ENCODE measurements around the gene SLC25A25. TPM values are rescaled to one million over a fixed set of nuclear protein-coding genes. Genes with fewer than 3 reads are reported as not detected.

Gene SLC25A25
- total and polyA plus RNA-seq, 9 of the 15 experiments (the other 6 are each of a cell fraction or from before 2014, with no cell fraction given) = 0.07 to 35.9 (median 23.2) TPM

DNA sequence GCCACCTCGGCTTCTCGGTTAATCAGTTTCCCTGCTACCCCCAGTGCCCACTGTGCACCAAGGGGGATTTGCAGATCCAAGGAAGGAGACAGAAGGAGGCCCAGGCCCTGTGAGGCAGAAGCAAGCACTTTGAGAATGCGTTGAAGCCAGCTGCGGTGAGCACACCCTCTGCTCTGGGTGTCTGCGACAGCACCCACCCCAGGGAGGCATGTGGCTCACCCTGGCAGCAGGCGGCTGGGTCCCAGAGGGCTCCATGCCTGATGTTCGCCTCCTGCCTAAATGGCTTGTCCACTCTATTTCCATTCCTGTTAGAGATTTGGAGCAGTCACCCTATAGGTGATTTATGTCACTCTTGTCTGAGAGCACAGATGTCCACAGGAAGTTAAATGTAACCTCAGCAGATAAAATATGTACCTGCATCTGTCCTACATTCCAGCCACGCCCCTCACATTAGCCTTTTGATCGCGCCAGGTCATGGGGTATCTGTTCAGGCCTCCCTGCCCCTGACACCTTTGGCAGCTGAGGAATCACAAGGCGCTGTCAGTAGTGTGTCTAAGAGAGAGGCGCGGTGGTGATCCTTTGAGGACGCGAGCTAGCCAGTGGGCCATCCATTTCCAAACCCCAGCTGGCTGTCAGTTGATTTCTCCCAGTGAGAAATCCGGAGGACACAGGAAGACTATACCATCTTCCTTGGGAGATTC lies 31.3 kb downstream of the SLC25A25 start (continued):
- TF ChIP-seq, protein P1, sequence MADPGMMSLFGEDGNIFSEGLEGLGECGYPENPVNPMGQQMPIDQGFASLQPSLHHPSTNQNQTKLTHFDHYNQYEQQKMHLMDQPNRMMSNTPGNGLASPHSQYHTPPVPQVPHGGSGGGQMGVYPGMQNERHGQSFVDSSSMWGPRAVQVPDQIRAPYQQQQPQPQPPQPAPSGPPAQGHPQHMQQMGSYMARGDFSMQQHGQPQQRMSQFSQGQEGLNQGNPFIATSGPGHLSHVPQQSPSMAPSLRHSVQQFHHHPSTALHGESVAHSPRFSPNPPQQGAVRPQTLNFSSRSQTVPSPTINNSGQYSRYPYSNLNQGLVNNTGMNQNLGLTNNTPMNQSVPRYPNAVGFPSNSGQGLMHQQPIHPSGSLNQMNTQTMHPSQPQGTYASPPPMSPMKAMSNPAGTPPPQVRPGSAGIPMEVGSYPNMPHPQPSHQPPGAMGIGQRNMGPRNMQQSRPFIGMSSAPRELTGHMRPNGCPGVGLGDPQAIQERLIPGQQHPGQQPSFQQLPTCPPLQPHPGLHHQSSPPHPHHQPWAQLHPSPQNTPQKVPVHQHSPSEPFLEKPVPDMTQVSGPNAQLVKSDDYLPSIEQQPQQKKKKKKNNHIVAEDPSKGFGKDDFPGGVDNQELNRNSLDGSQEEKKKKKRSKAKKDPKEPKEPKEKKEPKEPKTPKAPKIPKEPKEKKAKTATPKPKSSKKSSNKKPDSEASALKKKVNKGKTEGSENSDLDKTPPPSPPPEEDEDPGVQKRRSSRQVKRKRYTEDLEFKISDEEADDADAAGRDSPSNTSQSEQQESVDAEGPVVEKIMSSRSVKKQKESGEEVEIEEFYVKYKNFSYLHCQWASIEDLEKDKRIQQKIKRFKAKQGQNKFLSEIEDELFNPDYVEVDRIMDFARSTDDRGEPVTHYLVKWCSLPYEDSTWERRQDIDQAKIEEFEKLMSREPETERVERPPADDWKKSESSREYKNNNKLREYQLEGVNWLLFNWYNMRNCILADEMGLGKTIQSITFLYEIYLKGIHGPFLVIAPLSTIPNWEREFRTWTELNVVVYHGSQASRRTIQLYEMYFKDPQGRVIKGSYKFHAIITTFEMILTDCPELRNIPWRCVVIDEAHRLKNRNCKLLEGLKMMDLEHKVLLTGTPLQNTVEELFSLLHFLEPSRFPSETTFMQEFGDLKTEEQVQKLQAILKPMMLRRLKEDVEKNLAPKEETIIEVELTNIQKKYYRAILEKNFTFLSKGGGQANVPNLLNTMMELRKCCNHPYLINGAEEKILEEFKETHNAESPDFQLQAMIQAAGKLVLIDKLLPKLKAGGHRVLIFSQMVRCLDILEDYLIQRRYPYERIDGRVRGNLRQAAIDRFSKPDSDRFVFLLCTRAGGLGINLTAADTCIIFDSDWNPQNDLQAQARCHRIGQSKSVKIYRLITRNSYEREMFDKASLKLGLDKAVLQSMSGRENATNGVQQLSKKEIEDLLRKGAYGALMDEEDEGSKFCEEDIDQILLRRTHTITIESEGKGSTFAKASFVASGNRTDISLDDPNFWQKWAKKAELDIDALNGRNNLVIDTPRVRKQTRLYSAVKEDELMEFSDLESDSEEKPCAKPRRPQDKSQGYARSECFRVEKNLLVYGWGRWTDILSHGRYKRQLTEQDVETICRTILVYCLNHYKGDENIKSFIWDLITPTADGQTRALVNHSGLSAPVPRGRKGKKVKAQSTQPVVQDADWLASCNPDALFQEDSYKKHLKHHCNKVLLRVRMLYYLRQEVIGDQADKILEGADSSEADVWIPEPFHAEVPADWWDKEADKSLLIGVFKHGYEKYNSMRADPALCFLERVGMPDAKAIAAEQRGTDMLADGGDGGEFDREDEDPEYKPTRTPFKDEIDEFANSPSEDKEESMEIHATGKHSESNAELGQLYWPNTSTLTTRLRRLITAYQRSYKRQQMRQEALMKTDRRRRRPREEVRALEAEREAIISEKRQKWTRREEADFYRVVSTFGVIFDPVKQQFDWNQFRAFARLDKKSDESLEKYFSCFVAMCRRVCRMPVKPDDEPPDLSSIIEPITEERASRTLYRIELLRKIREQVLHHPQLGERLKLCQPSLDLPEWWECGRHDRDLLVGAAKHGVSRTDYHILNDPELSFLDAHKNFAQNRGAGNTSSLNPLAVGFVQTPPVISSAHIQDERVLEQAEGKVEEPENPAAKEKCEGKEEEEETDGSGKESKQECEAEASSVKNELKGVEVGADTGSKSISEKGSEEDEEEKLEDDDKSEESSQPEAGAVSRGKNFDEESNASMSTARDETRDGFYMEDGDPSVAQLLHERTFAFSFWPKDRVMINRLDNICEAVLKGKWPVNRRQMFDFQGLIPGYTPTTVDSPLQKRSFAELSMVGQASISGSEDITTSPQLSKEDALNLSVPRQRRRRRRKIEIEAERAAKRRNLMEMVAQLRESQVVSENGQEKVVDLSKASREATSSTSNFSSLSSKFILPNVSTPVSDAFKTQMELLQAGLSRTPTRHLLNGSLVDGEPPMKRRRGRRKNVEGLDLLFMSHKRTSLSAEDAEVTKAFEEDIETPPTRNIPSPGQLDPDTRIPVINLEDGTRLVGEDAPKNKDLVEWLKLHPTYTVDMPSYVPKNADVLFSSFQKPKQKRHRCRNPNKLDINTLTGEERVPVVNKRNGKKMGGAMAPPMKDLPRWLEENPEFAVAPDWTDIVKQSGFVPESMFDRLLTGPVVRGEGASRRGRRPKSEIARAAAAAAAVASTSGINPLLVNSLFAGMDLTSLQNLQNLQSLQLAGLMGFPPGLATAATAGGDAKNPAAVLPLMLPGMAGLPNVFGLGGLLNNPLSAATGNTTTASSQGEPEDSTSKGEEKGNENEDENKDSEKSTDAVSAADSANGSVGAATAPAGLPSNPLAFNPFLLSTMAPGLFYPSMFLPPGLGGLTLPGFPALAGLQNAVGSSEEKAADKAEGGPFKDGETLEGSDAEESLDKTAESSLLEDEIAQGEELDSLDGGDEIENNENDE (IDR thresholded peaks at IDR 0.05; ENCODE audit: low read depth, low read length) = no peak
- 0 out of 2 replicates have a peak, but pooled peaks have one; percentile 1 for TF ChIP-seq RBFOX2 (IDR thresholded peaks at IDR 0.05; ENCODE audit: low read depth, low read length)
- TF ChIP-seq ZC3H11A (IDR thresholded peaks at IDR 0.05; ENCODE audit: low read depth, low read length) = no peak
- TF ChIP-seq, protein P2, sequence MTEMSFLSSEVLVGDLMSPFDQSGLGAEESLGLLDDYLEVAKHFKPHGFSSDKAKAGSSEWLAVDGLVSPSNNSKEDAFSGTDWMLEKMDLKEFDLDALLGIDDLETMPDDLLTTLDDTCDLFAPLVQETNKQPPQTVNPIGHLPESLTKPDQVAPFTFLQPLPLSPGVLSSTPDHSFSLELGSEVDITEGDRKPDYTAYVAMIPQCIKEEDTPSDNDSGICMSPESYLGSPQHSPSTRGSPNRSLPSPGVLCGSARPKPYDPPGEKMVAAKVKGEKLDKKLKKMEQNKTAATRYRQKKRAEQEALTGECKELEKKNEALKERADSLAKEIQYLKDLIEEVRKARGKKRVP (CRISPR knock-in tag; IDR thresholded peaks at IDR 0.05) = no peak
- no peak for TF ChIP-seq BDP1 (IDR thresholded peaks at IDR 0.05; ENCODE audit: insufficient read depth, insufficient read length)
- no peak for TF ChIP-seq XRCC3 (IDR thresholded peaks at IDR 0.05)
- no peak for TF ChIP-seq HSF4 (CRISPR knock-in tag; IDR thresholded peaks at IDR 0.05; ENCODE audit: borderline replicate concordance)
- TF ChIP-seq PHB (CRISPR knock-in tag; IDR thresholded peaks at IDR 0.05) = no peak
- TF ChIP-seq SRSF3 (IDR thresholded peaks at IDR 0.05; ENCODE audit: insufficient read depth, low read length) = no peak
- no peak for TF ChIP-seq POLR3G (IDR thresholded peaks at IDR 0.05; ENCODE audit: extremely low read depth, insufficient read length, insufficient replicate concordance)
- TF ChIP-seq MTA1 (IDR thresholded peaks at IDR 0.05; ENCODE audit: borderline replicate concordance) = no peak
- no peak for TF ChIP-seq MTF1 (CRISPR knock-in tag; IDR thresholded peaks at IDR 0.05; ENCODE audit: borderline replicate concordance)
- TF ChIP-seq, protein P3, sequence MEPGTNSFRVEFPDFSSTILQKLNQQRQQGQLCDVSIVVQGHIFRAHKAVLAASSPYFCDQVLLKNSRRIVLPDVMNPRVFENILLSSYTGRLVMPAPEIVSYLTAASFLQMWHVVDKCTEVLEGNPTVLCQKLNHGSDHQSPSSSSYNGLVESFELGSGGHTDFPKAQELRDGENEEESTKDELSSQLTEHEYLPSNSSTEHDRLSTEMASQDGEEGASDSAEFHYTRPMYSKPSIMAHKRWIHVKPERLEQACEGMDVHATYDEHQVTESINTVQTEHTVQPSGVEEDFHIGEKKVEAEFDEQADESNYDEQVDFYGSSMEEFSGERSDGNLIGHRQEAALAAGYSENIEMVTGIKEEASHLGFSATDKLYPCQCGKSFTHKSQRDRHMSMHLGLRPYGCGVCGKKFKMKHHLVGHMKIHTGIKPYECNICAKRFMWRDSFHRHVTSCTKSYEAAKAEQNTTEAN (CRISPR knock-in tag; IDR thresholded peaks at IDR 0.05) = no peak
- TF ChIP-seq HMG20A (CRISPR knock-in tag; conservative IDR thresholded peaks at IDR 0.05) = no peak
- no peak for TF ChIP-seq ZKSCAN8 (CRISPR knock-in tag; IDR thresholded peaks at IDR 0.05)
